Measurements from ENCODE around the gene GSG1L.

Gene GSG1L

DNA sequence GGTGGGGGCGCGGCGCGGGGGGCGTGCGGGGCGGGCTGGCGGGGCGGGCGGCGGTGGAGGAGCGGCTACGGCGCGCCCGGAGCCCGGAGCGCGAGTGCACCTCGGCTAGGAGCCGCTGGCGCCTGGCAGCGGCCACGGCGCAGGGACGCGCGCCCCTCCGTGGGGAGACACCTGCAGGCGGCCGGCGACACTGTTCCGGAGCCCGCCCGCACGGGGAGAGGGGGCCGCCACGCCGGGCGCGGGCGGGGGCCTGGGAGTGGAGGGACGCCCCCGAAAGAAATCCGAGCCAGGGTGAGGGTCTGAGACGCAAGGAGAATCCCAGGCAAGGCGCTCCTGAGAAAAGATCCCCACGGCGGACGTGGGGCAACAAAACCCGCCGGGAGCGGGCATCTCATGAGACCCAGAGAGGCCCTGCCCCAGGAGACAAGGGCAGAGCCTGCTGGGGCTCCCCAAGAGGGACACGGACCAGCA is at the start of gene GSG1L:
Gene GSG1L, minus strand, starts transcription at position 124 of the 471 bp plus-strand sequence. CDS start 290 bp downstream, outside the sequence.
- DNase-seq = no peak

DNA sequence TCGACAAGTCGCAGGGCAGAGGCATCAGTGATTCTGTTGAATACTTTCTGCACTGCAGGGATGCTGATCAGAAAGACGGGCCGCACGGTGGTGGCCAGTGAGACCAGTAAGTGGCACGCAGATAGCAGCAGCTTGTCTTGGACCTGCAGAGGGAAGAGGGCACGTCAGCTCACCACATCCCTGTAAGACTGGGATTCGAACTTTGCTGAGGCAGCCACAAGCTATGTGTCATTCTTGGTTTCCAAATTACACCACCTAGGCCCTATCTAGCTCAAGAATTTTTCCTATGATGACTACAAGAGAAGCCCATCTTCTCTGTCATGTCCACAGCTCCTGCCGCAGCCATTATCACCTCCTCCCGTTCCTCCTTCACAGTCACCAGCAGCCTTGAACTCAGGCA is 49.4 kb upstream of the GSG1L start:
- no peak for DNase-seq

DNA sequence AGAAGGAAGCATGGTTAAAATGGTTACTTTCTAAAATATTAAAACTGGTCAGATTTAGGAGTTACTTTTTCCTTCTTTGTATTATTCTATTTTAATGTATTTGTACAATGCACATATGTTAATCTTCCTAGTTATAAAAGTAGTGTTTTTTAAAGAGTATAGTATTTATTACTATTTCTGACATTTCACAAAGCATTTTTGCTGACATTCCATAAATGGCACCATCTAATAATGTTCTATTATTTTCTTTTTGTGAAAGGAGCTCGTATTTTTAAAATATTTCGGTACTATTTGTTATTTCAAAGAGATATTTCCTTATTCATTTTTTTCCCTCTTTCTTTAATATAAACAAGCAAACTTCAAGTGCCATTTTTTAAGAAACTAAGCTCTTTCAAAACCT is 47.5 kb upstream of the GSG1L start:
- no peak for DNase-seq

DNA sequence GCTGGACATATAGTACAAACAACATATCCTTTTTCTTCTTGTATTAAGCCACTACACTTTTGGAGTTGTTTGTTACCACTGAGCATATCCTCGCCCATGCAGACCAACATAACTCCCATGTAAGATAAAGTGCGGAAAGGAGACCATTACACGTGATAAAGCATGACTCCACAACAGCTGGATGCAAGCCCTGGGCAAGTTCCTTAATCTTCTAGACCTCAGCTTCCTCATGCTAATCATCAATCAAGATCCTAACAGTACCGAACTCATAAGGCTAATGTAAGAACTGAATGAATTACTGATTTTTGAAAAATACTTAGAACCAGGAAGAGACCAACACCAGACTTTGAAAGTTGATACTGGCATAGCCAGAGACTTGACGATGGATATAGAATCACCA is 47.0 kb upstream of the GSG1L start:
- DNase-seq = no peak

DNA sequence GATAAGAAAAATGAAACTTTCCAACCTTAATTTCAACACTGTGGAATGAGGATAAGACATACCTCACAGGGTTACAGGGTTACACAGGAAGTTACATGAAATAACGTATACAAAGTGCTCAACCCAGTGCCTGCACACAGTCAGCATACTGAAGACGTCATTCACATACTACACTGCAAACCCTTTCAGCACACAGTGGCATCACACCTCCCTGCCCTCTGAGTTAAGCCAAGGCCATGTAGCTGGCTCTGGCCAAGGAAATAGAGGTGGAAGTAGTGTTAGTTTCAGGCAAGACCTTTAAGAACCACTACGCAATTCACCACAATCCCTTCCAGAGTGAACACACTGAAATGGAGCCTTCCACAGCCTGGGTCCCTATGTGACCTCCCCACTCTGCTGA is 46.6 kb upstream of the GSG1L start:
- DNase-seq = no peak

DNA sequence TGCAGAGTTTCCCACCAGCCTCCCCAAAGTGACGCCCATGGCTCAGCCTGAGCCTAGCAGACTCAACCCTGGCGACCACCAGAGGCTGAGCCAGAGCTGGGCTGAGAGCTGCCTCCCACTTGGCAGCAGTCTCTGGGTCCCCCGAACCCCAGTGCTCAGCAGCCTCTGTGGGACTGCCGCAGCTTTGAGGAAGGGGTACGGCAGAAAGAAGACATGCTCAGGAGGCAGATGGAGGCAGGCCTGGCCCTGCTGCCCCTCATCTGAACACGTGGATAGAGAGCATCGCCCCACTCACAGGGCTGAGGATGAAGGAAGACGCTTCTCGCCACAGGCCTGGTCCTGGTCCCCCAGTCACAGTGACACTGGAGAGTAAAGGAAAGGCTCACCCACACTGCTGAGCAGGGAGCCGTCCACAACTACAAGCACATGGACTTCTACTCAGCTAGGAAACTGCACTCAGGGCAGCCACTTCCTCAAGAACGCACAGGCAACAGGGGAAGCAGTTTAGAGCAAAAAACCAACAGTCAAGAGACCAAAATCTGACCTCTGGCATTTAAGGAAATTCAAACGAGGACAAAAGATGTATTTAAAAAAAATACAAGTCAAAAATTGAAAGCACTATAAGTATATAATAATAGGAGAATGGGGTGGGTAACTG is 45.2 kb upstream of the GSG1L start:
- DNase-seq = no peak

DNA sequence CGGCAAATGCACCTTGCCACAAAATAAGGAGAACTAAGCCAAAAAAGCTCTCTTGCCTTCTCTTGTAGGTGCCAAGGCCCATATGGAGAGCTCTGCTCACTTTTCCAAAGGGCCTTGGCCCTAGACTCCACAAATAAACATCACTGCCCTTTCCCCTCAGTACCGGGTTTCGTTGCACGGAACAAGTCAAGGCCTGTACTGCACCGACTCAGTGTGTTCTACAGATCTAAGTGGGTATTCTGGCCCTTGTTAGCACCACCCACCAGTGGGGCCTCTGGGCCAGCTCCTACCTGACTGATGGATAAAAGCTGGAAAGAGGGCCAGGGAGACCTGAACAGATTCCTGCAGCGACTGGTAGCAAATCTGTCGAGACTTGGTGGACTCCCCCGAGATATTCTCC is 43.7 kb upstream of the GSG1L start:
- DNase-seq = no peak

DNA sequence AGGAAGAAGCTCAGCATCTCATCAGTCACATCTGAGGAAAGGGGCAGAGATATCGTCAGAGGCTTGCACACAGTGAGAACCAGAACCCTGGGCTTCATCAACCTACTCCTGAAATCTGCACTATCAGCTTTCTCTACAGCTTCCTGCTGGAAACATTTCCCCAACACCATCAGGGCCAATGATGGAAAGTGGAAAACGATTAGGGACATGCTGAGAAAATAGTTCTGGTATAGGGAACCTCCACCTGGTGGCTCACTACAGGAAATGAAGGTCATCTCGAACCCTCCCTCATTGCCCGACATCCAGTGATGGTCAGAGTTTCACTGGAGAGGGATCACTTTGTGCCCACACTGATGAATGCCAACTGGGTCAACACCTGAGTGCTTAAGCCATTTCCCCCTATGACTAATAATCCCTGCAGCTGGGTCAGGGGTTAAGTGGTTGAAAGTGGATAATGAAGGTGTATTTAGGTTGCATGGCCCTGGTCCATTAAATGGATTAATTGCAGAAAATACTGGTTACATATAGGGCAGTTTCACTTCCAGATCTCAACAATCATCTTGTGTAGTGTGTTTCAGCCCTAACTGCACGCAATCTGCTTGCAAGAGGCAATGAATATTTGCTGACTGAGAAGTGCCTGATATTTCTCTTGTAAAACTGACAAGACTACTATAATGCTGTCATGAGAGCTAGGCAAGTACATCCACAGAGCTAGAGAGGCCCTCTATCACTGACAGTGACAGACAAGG is 43.1 kb upstream of the GSG1L start:
- no peak for DNase-seq

DNA sequence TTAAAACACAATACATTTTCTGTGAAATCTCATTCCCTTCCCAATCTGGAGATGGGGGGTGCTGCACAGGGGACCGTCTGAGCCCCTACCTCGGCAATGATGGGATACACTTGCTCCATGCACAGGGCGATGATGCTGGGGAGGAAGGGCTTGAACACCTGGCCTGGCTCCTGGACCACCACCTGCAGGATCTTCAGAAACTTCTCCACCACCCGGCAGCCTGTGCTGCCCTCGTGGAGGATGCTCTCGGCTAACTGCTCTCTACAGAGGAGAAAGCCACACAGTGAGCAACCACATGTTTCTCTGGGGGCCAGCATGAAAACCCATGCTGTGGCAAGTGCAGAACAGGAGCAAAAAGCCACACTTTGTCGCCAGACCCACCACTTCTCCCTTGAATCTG is 42.4 kb upstream of the GSG1L start:
- no peak for DNase-seq

DNA sequence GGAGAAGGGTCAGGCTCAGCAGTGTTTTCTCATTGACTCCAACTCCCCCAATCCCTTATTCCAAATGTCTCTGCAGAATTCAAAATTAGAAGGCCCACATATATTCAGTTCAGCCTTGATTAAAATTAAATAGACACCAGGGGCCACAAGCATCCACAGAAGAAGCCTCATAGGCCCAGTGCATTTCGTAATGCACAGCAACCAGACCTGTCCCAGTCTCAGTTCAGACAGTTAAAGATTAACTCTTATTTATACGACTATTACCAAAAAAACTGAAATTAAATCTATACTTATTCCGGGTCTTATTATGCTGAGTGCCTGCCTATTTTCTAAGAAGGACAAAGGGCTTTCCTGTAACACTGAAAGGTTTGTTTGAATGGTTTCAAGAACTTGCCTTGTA is 41.8 kb upstream of the GSG1L start:
- no peak for DNase-seq

DNA sequence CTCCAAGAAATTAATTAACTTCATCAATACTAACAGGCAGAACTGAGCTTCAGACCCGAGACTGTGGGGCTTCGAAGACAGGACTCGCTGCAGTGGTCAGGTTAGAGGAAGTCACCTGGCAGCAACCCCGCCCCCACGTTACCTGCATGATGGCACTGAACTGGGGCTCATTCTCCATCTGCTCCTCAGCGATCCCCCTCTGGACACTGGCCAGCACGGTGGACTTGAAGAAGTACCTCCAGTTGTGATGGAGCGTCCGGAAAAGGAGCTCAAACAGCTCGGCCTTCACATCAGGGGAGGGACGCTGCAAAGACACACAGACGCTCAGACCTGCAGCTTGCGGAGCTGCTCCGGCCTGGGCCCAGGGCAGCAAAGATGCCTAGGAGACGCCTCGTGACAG is 40.9 kb upstream of the GSG1L start:
- no peak for DNase-seq

DNA sequence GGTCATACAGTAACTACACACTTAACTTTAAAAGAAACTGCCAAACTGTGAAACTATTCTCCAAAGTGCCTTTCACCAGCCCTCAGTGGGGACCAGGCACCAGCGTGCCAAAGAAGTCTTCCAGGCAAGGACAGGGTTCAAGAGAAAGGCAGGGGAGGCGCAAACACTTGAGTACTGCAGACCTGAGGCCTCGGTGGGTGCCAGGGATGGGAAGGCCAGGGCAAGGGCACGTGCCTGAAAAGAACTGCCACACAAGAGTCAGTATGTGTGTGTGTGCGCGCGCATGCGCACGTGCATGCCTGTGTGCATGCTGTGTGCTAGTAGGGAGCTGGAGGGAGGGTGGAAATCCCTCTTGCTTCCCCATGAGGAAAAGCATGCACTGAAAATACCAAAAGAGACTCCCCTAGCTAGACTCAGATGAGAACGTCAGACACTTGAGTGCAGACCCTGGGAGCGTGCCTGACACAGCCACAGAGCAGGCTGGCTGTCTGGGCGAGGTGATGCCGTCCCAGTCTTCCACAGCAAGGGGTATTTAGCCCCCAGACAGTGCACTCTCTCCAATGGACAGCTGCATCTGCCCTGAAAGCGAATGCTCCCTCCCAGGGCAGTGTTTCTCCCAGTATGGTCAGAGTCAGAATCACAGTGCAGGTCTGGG is 40.1 kb upstream of the GSG1L start:
- no peak for DNase-seq

DNA sequence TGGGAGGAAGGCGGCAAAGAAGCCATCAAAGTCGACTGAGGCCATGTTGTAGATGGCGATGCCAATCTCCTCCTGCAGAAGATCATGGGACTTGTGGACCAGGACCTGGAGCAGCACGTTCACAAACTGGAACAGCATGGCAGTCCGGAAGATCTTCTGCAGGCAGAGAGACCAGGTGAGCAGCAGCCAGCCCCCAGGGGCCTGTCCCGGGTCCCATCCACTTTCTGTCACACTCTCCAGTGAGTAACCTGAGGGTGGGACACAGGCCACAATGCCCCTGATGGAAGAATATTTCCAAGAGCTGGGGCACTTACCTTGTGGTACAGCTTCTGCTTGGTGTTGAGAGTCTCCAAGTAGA is 38.0 kb upstream of the GSG1L start:
- no peak for DNase-seq

DNA sequence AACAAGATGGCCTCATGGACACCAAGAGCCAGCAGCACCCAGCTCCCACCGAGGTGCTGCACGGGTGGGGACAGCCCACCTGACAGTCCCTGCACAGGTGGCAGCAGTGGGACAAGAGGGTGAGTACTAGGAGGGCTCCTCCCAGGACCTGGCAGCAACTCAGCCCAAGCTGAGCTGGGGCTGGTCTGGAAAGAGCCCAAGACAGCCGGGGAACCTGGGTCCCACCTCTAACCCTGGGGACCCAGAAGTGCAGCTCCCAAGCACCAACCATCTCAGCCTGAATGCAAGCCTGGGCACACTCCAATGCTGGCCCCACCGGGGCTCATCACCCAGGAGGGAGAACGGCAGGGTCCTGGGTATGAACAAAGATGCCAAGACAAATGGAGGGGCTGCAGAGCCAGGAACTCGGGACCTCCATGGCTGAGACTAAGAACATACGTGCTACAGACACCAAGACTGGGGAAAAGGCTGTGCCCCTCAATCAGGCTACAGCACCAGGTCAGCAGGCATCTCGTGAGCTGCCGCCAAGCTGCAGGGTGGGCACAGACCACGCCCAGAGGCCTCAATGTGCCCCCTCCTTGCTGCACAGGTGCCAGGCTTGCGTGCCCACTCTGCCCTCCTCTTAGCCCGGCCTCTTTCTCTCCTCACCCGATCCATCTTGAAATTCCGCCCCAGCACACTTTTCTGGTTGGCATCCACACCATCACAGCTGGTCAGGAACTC is 37.5 kb upstream of the GSG1L start:
- no peak for DNase-seq

DNA sequence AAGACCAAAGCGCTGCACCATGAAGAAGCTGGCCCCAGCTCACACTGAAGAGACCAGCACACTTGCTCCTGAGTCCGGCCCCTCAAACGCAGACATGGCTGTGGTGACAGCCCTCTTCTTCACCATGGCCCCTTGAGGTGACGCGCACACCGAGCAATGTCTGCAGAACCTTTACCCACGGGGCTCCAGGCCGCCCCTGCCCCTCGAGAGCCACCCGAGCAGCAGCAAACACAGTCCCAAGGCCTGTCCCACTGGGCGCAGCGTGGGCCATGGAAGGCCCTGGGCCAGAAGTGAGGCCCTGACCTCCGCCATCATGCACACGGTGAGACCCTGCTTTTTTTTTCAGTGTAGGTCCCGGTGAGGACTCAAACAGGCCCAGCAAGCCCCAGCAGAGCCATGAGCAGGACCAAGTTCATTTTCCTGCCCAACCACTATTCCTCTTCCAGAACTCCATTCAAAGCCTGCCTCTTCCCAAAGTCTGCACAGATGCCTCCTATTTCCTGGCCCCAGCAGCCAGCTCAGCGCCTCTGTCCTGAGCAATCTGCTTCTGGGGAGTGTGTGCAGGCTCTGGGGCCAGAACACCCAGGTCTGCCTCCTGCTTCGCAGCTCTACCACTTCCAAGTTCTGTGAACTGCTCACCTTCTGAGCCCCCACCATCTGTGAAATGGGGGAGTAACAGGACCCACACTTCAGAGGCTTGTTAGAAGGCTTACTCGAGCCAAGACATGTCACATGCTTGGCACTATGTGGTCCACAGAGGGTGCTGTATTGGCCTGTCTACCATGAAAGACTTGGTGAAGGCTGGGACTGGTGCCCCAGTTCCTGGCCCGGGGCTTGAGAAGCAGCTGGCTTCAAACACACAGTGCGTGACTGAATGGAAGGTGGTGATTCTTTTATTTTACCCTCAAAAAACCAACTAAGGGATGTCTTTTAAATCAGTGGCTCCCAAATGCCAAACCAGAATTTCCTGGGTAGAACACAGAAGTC is 35.7 kb upstream of the GSG1L start:
- DNase-seq = no peak

DNA sequence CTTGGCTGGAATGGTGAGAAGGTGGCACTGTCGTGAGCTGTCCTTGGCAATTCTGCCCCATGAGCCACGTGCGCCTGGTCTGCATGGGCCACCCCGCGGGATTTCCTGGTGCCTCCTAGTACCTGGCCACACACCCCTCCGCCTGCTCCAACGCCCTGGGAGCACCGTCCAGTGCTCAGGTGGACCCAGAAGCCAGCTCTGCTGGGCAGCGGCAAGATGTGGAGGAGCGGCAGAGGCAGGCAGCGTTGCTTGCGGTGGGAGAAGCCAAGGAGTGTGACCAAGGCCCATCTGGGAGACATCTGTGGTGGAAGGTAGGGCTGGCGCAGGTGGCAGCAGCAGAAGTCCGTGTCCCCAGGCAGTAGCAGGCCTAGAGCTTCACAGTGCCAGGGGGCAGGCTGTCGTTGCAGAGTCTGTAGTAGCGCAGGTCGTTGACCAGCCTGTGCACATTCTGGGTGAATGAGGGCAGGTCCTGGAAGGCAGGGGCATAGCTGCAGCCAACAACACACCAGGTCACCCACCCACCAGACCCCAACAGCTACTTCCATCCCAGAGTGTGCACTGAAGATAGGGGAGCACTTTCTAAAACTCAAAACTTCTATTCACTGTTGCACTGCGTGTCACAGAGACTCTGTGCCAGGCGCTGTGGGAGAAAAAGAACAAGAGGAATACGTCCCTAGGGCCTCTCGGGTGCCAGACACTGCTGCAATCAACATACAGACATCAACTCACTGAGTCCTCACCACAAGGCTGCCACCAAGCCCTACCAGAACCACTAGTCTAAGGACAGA is 34.9 kb upstream of the GSG1L start:
- DNase-seq = no peak

DNA sequence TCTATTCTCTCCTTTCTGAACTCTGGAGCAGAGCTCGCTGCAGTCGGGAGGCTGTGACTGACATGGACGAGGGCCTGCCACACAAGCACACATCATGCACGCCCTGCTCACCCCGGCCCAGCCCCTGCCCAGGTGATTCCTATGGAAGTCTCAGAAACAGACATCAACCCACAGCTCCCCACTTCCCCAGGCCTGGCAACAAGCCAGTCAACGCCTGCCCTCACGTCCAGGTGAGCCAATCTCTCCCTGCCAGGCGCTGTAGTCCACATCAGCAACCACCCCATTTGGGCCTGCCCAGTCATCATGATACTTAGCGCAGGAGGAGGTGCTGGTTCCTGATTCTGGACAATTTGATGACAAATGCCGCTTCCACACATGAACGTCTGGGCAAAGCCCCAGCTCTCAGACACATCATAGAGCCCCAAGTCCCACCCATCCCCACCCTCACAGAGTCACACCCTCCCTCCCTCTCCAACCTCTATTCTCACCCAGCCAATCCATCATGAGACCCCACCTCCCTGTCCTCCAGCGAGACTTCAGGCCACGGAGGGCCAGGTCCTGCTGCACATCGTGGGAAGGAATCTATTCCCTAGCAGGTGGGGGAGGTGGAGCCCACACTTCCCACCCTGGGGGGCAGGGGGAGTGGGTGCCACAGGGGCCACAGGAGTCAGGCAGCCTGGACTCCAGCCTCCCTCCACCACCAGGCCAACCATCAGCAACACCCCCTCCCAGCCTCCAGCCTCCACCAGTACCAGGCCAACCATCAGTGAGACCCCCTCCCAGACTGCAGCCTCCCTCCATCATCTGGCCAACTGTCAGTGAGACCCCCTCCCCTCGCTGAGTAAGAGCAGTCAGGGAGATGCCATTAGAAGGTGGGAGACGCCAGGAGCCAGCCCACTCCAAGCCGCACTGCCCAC is 33.7 kb upstream of the GSG1L start:
- DNase-seq = no peak

DNA sequence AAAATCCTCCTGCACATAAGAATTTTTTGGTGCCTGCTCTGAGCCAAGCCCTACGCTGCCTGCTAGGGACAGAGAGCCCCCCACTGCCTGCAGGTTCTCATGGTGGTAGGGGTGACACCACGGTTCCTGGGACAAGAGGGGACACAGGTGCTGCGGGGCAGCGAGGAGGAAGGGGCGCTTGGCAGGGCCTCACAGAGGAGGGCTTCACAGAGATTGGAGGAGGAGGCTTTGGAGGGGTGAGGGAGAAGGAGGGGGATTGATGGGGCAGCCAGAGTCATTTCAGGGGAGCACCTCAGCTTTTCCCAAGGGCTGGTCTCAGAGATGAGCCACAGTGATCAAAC is 29.8 kb upstream of the GSG1L start:
- no peak for DNase-seq

DNA sequence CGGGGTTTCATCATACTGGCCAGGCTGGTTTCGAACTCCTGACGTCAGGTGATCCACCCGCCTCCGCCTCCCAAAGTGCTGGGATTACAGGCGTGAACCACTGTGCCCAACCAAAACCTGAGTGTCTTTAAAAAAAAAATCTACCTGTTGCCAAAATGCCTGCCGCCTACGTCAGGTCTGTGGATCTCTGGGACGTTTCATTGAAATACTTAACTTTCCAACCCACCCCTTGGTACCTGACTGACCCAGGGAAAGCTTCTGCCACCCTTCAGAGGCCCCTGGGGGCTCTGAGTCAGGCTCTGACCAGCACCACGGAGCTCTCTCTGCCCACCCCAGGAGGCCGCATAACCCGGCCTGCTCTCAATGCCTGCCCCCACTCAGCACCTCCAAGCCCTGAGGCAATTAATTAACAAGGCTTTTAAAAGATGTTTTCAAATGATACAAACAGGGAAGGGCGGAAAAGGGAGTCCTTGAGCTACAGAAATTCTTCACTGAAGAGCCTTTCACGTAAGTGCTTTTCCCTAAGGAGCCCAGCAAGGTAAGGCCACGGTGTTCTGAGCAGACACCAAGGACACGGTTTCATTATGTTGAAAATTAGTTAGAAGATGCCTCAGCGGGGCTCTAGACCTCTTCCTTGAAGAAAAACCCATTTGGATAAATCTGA is 29.3 kb upstream of the GSG1L start:
- DNase-seq = no peak

DNA sequence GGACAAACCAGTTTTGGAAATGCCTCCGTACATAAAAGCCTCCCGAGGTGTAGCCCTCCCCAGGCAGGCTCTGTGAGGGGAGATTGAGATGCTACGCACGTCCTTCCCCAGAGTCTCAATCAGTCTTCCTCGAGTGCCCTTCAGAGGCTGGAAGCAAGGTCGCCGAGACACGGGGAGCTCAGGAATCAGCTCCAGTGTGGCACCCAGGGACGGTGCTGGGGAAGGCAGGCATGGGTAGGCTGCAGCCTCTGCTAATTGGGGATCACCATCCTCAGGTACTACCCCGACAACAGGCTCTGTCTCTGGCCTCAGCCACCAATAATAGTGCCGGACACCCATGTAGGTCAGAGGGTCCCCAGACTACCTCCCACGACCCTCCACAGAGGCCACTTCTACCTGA is 28.1 kb upstream of the GSG1L start:
- no peak for DNase-seq
